GM20000 (cell line): ENCODE measurements around the gene RBM20.
A peak's percentile ranks its signal among the peaks of the same experiment; 100 is the strongest.

Source experiments
- DNase-seq: peaks from one replicate; pipeline ENCODE4 v3.0.0; 2012; ENCODE audit warnings: low spot score
- TF ChIP-seq, protein P1 (sequence below): IDR thresholded peaks from 2 replicates; pipeline ENCODE4 v1.5.1; 2012; ENCODE audit warnings: mild to moderate bottlenecking, control low read depth; ENCODE audit errors: extremely low read depth, missing control alignments

Gene RBM20

DNA sequence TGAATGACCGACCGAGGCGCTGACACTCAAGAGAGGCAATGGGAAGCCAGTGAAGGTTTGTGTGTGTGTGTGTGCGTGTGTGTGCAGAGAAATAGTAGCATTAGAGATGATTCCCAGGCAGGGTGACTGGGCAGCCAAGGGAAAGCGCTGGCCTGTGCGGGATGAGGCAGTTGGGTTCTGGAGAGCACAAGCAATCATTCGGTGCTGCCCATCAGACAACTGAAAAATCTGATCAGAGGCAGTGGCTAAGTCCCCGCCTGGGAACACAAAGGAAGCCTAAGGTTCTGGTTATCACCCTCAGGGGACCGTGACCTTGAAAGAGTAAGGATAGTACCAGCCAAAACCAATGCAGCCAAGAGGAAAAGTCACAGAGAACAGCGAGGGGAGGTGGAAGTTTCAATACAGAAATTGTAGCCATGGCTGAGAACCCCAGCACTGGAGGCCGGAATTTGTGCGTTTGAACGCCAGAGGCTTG is 226.7 kb downstream of the RBM20 start:
- TF ChIP-seq, protein P1, sequence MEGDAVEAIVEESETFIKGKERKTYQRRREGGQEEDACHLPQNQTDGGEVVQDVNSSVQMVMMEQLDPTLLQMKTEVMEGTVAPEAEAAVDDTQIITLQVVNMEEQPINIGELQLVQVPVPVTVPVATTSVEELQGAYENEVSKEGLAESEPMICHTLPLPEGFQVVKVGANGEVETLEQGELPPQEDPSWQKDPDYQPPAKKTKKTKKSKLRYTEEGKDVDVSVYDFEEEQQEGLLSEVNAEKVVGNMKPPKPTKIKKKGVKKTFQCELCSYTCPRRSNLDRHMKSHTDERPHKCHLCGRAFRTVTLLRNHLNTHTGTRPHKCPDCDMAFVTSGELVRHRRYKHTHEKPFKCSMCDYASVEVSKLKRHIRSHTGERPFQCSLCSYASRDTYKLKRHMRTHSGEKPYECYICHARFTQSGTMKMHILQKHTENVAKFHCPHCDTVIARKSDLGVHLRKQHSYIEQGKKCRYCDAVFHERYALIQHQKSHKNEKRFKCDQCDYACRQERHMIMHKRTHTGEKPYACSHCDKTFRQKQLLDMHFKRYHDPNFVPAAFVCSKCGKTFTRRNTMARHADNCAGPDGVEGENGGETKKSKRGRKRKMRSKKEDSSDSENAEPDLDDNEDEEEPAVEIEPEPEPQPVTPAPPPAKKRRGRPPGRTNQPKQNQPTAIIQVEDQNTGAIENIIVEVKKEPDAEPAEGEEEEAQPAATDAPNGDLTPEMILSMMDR: no peak
- no peak for DNase-seq

DNA sequence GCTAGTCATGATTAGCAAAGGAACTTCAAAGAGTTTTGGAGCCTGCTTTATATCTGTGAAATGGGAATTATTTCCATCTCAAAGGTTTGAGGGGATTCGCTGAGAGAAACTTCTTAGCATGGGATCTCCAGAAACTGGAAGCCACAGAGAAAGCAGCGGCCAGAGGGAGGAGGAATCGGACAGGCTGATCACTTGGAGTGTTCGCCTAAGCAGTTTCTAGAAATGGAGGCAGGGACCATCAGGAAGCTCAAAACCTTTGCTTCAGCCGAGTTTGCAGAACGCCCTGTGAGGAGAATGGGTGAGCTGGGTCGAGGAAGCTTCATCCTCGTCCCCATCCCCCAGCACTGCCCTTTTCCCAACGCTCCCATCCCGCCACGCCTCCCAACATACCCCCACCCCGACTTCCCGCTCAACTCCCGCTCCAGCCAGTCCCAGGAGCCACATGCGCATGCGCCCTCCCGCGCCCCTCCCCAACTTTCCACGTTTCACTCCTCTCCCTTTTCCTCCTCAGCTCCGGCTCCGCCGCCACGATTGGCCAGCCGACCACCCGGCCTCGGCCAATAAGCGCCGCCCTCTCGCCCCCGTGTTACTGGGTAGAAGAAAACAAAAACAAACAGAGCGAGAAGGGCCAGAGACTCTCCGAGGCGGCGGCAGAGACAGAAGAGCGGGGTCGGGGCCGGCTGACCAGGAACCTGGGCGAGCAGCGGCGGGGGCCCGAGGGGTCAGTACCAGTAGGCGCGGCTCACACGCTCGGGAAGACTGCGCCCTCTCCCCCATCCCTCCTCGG is 227.4 kb downstream of the RBM20 start, which contains the start of gene PDCD4:
Gene PDCD4 (plus strand): TSS at position 631 of the 787 bp plus-strand sequence. CDS start 4,100 bp downstream, outside the sequence.
- peak; percentile 90 for DNase-seq
- TF ChIP-seq, protein P1: no peak

DNA sequence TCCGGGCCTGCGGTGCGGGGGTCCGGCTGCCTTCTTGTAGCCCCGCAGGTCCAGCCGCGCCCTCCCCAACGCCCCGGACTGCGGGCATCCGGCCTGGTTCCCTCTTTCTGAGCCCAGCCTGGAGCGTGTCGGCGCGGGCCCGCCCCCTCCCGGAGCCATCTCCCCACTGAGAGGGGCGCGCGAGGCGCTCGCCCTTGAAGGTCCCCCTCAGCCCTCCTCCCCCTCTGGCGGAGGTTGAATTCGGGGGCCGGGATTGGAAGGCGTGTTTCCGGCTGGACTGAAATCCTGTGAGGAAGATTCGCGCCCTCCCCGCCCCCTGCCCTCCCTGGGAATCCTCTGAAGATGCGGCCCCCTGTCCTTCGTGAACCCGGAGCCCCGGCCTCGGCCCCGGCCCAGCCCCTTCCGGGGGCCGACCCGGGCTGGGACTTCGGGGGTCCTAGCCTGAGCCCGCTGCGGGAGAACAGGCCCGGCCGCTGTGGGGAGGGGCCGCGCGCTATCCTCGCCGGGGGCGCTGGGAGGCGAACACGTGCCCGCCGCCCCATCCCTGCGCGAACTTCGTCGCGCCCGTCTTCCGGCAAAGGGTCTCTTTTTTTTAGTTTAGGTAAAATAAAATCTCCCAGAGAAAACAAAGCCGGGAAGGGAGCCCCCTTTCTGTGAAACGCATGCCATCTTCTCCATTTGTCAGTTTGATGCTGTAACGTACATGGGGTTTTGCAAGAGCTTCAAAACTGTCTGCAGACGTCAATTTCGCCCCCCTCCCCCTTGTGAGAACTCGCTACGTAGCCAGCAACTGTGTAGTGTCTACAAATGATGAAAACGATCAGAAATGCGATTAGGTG is 228.2 kb downstream of the RBM20 start:
- TF ChIP-seq, protein P1: no peak
- peak; percentile 59 for DNase-seq

DNA sequence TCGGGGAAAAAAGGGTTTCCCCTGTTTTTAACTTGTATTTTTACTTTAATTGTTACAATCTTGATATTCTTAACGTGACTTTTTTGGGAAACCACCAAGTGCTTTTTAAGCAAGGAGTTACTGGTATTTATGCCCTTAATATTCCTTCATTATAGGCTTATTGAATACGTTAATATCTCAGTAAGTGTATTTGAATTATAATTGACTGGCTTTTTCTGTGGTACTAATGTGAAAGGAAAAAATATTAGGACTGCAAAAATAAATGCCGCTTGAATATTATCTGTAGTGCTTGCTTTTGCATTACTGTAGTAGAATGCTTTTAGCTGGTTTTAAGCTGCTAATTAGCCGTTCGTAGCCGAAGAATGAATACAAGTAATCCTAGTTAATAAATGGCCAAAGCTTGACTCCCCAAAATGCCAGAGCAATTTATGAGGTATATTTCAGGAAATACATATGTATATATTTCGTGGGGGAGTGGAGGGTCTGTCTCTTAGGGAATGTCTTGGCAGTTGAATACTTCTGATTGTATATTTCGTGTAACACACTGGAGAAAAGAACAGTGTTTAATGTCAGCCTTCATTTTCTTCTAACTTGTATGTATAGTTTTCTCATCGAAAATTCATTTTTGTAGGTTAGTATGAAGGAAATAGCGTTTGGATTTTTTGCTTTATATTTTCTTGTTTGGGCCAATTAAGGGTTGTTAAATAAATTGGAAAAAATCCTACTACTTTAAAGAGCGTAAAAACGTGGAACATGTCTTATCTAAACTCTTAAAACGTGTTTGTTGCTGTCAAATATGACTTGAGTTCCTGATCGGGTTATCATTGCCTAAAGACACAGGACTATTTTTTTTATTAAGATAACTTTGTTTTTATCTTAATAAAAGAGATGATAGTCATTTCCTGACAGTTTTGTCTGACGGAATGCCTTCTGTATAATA is 229.1 kb downstream of the RBM20 start:
- no peak for DNase-seq

DNA sequence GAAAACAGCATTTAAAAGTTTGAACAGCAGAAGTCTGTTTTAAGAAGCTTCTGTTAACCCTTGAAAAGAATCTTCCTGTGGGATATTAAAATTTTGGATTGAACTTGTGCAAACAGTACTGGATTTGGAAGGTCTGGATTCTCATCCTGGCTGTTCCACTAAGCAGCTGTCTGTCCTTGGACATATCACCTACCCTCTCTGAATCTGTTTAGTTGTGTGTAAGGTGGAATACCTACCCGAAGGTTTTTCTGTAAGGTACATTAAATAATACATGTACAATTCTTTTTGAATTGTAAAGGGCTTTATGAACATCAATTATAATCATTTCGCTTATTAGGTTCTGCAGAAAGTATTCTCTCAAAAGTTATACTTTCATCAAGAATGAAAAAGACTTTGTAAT is 229.8 kb downstream of the RBM20 start:
- no peak for DNase-seq

More for the DNA sequence above, 229.1 kb downstream of the RBM20 start:
- TF ChIP-seq, protein P1: no peak

DNA sequence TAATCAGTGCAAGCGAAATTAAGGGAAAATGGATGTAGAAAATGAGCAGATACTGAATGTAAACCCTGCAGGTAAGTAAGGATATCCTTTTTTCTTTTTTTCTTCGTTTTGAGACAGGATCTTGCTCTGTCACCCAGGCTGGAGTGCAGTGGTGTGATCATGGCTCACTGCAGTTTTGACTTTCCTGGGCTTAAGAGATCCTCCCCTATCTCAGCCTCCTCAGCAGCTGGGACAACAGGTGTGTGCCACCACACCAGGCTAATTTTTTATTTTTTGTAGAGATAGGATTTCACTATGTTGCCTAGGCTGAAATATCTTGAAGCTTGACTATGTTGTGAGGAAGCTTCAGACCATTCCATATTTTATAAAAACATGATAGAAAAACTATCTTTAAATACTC is 231.9 kb downstream of the RBM20 start:
- no peak for DNase-seq
- TF ChIP-seq, protein P1: no peak

More for the DNA sequence above, 229.8 kb downstream of the RBM20 start:
- TF ChIP-seq, protein P1: no peak
